WI38 (cell line): ENCODE results near the gene ZNF462.

ENCODE experiments used
- H3K4me3 ChIP-seq: 2 replicates; pipeline ENCODE4 v1.5.1; 2011; ENCODE audit warnings: low read depth, mild to moderate bottlenecking, control low read depth, low read length
- CTCF ChIP-seq: IDR thresholded peaks from 2 replicates; pipeline ENCODE4 v1.5.1; 2012; ENCODE audit warnings: low read depth, mild to moderate bottlenecking, control low read depth, low read length

ZNF462 gene

GRCh38 chr9:106928350-106928749 is 65.4 kb downstream of the ZNF462 start:
- no peak overlapping the region for H3K4me3 ChIP-seq
- TF ChIP-seq CTCF: no peak

- no peak overlapping the region for H3K4me3 ChIP-seq
- TF ChIP-seq CTCF: no peak
Measured at GRCh38 chr9:106929471-106930177, 66.7 kb downstream of the ZNF462 start.

- TF ChIP-seq CTCF: no peak
- no peak overlapping the region for H3K4me3 ChIP-seq
Measured at GRCh38 chr9:106930477-106930876, 67.5 kb downstream of the ZNF462 start.

GRCh38 chr9:106931466-106931865 is 68.5 kb downstream of the ZNF462 start:
- H3K4me3 ChIP-seq: no peak overlapping the region
- no peak for TF ChIP-seq CTCF

- TF ChIP-seq CTCF: no peak
- H3K4me3 ChIP-seq: no peak overlapping the region
Measured at GRCh38 chr9:106932178-106932577, 69.2 kb downstream of the ZNF462 start.

GRCh38 chr9:106932675-106933074 is 69.7 kb downstream of the ZNF462 start:
- TF ChIP-seq CTCF: no peak
- no peak overlapping the region for H3K4me3 ChIP-seq

- no peak overlapping the region for H3K4me3 ChIP-seq
- TF ChIP-seq CTCF: no peak
Measured at GRCh38 chr9:106933470-106933869, 70.5 kb downstream of the ZNF462 start.
